Psoas muscle (tissue), 8 donors: Measurements from ENCODE around the gene ARHGEF10L. TPM values are rescaled to one million over a fixed set of nuclear protein-coding genes. Genes with fewer than 3 reads are reported as not detected.

Source experiments
- ATAC-seq, 4 donors: fragments of 200-7000 bp; cut with Tn5 transposase; one replicate each; pipeline ENCODE4 v1.9.1; 2020; ENCODE audit warnings: moderate library complexity in 3 of 4, mild to moderate bottlenecking in 2 of 4
- DNase-seq, 2 donors: peaks; one replicate each; pipeline ENCODE4 v3.0.0-alpha.2; 2020
- H3K27ac ChIP-seq: fragments of 200-600 bp; one replicate; pipeline ENCODE4 v1.8.0; 2022
- H3K27me3 ChIP-seq, 3 donors: fragments of 200-600 bp in 1 of 3; one replicate each; pipeline versions ENCODE4 v1.6.1 to v1.8.0; 2013 to 2022; ENCODE audit warnings: low read length in 2 of 3, mild to moderate bottlenecking in 2 of 3, moderate library complexity in 1 of 3; ENCODE audit not compliant: insufficient read depth in 3 of 3
- H3K36me3 ChIP-seq, 2 donors: fragments of 200-600 bp in 1 of 2; one replicate each; pipeline versions ENCODE4 v1.6.1 to v1.8.0; 2013 to 2022; ENCODE audit warnings: low read depth in 1 of 2, mild to moderate bottlenecking in 1 of 2, moderate library complexity in 1 of 2; ENCODE audit not compliant: insufficient read depth in 1 of 2
- H3K4me1 ChIP-seq: fragments of 200-600 bp; one replicate; pipeline ENCODE4 v1.8.0; 2022
- H3K4me3 ChIP-seq: fragments of 200-600 bp; one replicate; pipeline ENCODE4 v1.8.0; 2022; ENCODE audit warnings: mild to moderate bottlenecking
- H3K9me3 ChIP-seq: fragments of 200-600 bp; one replicate; pipeline ENCODE4 v1.8.0; 2022
- WGBS, 3 donors: extraction: QIAGEN DNeasy Blood & Tissue Kit; methylation state at CpG; one replicate each; pipeline versions ENCODE4 v1.1.6 to v1.1.7; 2013; 5-methylcytosine and 5-hydroxymethylcytosine counted together
- intact Hi-C, 2 donors: fragments of 100-400 bp; cut with DNase I; formaldehyde crosslinking; loops; one replicate each; pipeline versions ENCODE4 v1.11.0 to v1.14.2; 2022
- polyA plus RNA-seq, 3 donors: library from polyadenylated mRNA; stranded (reverse); fragments of 200-250 nt; gene quantifications; one replicate each; pipeline ENCODE4 v1.2.3, GENCODE V29; 2013
- total RNA-seq, 4 donors: library from RNA; stranded (reverse); fragmentation: NEBNext Ultra II Directional in 2 of 4; extraction: Animal tissue kit (Norgen Biotek cat#: 25700) in 2 of 4; gene quantifications; one replicate each; pipeline versions ENCODE4 v1.2.1 to v1.2.4, GENCODE V29; 2021 to 2023
- TF ChIP-seq, protein P1 (sequence below): fragments of 200-600 bp; IDR thresholded peaks from one replicate; pipeline ENCODE4 v1.8.0; 2022; ENCODE audit warnings: antibody characterized with exemption
- donor health status: healthy with polysubstance abuse.
- donor health status: DM: no; HTN: no; CAD: no; lungs with moderate emphysema.
- donor health status: Bipolar disorder and iron deficiency.
- donor health status: healthy.
- donor health status: DM: yes; HTN: yes; CAD: no.
- donor health status: DM: no; HTN: no; CAD: no.
- donor health status: DM: no; HTN: no; CAD: no.
- donor health status: DM: yes; HTN: yes; CAD: no.

The ARHGEF10L gene
- total and polyA plus RNA-seq, 7 donors, result 18.8 to 108 (median 37.1) TPM

DNA sequence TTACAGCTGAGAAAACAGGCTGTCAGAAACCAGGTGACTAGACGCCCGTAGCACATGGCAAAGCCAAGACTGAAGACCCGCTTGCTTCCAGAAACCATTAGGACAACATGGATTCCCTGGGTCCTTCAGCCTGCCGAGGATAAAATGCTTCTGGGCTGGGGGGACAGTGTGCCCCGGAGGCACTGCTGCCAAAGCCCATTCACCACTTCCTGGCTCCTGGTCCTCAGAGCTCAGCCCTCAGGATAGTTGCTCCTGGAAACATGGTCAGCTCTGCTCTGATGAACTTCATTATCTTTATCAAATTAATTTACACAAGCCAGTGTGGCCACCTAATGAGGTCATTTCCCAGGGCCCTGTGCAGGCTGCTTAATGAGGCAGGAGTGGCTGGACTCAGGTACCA, 174.5 kb downstream of the ARHGEF10L start:
- no peak for ATAC-seq
- Histone ChIP-seq H3K27me3 (no peaks in the 10 kb centered on the region), H3K27ac (no peak overlapping the region), H3K9me3 (peaks cover 2% of the 10 kb centered on the region), H3K4me3 (no peak overlapping the region), H3K4me1 (no peaks in the 10 kb centered on the region), H3K36me3 (no peaks in the 10 kb centered on the region)
- intact Hi-C loops, result no loop called here
- 71 to 77% (median 71%) methylated on average over 5 of the region's 5 CpGs for WGBS, 3 donors
- TF ChIP-seq, protein P1, sequence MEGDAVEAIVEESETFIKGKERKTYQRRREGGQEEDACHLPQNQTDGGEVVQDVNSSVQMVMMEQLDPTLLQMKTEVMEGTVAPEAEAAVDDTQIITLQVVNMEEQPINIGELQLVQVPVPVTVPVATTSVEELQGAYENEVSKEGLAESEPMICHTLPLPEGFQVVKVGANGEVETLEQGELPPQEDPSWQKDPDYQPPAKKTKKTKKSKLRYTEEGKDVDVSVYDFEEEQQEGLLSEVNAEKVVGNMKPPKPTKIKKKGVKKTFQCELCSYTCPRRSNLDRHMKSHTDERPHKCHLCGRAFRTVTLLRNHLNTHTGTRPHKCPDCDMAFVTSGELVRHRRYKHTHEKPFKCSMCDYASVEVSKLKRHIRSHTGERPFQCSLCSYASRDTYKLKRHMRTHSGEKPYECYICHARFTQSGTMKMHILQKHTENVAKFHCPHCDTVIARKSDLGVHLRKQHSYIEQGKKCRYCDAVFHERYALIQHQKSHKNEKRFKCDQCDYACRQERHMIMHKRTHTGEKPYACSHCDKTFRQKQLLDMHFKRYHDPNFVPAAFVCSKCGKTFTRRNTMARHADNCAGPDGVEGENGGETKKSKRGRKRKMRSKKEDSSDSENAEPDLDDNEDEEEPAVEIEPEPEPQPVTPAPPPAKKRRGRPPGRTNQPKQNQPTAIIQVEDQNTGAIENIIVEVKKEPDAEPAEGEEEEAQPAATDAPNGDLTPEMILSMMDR, result no peak
- no peak for DNase-seq

DNA sequence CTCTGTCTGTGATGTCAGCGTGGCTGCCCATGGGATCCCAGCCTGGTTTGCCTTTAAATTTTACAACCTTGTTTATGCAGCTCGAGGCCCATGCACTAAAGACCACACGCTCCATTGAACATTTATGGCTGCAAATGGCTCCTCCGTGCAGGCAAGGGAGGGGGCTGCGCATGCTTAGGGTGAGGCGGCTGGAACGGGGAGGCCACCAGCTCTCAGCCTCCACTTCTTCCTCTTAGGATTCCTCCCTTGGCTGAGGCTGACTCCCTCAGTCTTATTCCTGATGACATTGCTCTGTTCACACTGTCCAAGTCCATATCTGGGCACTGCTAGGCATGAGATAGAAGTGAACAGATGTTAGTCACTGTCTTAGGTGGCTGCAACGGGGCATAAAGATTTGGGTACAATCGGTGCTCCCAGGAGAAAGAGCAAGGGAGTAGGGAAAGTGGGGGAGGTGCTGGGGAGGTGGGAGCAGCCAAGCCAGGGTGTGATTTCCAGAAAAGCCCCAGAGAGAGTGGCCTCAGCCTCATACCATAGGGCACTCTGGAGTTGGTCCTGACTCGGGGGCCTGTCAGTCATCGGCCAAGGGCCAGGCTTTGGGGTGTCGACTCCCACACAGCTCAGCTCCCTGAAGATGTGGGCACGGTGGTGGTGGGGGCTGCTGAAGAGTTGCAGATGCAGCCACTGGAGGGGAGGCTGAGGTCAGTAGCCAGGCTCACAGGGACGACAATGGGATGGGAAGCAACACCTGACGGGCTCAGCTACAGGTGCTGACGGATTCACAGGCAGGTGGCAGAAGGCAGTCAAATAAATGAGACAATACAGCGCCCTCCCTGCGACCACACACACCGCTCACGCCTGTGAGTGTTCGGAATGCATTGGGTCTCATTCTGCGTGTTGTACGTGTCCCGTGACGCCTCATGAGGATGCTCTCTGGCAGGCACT, 178.4 kb downstream of the ARHGEF10L start:
- WGBS, 3 donors, result 63 to 70% (median 67%) methylated on average over 25 of the region's 25 CpGs
- no peak overlapping the region for H3K27ac ChIP-seq
- no peak for DNase-seq
- ATAC-seq, result no peak
- TF ChIP-seq, protein P1, result no peak
- no peaks in the 10 kb centered on the region for H3K36me3 ChIP-seq
- intact Hi-C loops, result no loop called here
- H3K9me3 ChIP-seq, result no peaks in the 10 kb centered on the region
- H3K27me3 ChIP-seq, result no peaks in the 10 kb centered on the region
- H3K4me3 ChIP-seq, result no peak overlapping the region
- no peaks in the 10 kb centered on the region for H3K4me1 ChIP-seq

- WGBS, 3 donors, result 84 to 90% (median 85%) methylated on average over 5 of the region's 5 CpGs
- Histone ChIP-seq H3K4me3 (no peak overlapping the region), H3K4me1 (no peaks in the 10 kb centered on the region), H3K9me3 (no peaks in the 10 kb centered on the region), H3K36me3 (no peaks in the 10 kb centered on the region), H3K27ac (no peak overlapping the region), H3K27me3 (no peaks in the 10 kb centered on the region)
- ATAC-seq (no peak), DNase-seq (no peak)
- TF ChIP-seq, protein P1, result no peak
- intact Hi-C loops, result no loop called here
Observed at GRCh38 chr1:17719874-17720273, 180.4 kb downstream of the ARHGEF10L start.

- no peaks in the 10 kb centered on the region for H3K9me3 ChIP-seq
- TF ChIP-seq, protein P1, result no peak
- no peak overlapping the region for H3K27ac ChIP-seq
- intact Hi-C loops, result no loop called here
- WGBS, 3 donors, result 92 to 100% (median 98%) methylated on average over 2 of the region's 2 CpGs
- no peaks in the 10 kb centered on the region for H3K27me3 ChIP-seq
- no peaks in the 10 kb centered on the region for H3K36me3 ChIP-seq
- no peak for DNase-seq
- no peak overlapping the region for H3K4me3 ChIP-seq
- ATAC-seq, result no peak
- no peaks in the 10 kb centered on the region for H3K4me1 ChIP-seq
Observed at GRCh38 chr1:17721444-17721843, 181.9 kb downstream of the ARHGEF10L start.
